Activated naive CD4-positive, alpha-beta T cell treated with anti-CD3 and anti-CD28 coated beads, Interleukin-2, amount 50 U/mL, for 24 hours (primary cell): ENCODE measurements around the gene IL1R1.
A peak's percentile ranks its signal among the peaks of the same experiment; 100 is the strongest.

ENCODE experiments used
- H3K27ac Mint-ChIP-seq: one replicate; pipeline ENCODE4 v1.8.0; 2021; ENCODE audit warnings: mild to moderate bottlenecking, mixed read lengths
- H3K27me3 Mint-ChIP-seq: one replicate; pipeline ENCODE4 v1.8.0; 2021; ENCODE audit warnings: mixed read lengths
- H3K36me3 Mint-ChIP-seq: one replicate; pipeline ENCODE4 v1.8.0; 2021; ENCODE audit warnings: mixed read lengths
- H3K4me1 Mint-ChIP-seq: one replicate; pipeline ENCODE4 v1.8.0; 2021; ENCODE audit warnings: mixed read lengths
- H3K4me3 Mint-ChIP-seq: one replicate; pipeline ENCODE4 v1.8.0; 2021; ENCODE audit warnings: mild to moderate bottlenecking, mixed read lengths
- H3K9me3 Mint-ChIP-seq: one replicate; pipeline ENCODE4 v1.8.0; 2021; ENCODE audit warnings: mixed read lengths

The IL1R1 gene

GRCh38 chr2:102168026-102168771 lies 25.7 kb downstream of the IL1R1 start:
- Mint-ChIP-seq H3K27ac (no peak overlapping the region), H3K9me3 (no peaks in the 10 kb centered on the region), H3K4me3 (no peak overlapping the region), H3K4me1 (peaks cover 15% of the 10 kb centered on the region), H3K27me3 (no peaks in the 10 kb centered on the region), H3K36me3 (no peaks in the 10 kb centered on the region)

GRCh38 chr2:102171946-102172345 lies 29.4 kb downstream of the IL1R1 start:
- no peaks in the 10 kb centered on the region for H3K9me3 Mint-ChIP-seq
- H3K4me1 Mint-ChIP-seq = peaks cover 9% of the 10 kb centered on the region
- no peak overlapping the region for H3K4me3 Mint-ChIP-seq
- H3K27me3 Mint-ChIP-seq = no peaks in the 10 kb centered on the region
- H3K36me3 Mint-ChIP-seq = no peaks in the 10 kb centered on the region
- no peak overlapping the region for H3K27ac Mint-ChIP-seq

GRCh38 chr2:102172745-102173144 lies 30.2 kb downstream of the IL1R1 start:
- H3K9me3 Mint-ChIP-seq = no peaks in the 10 kb centered on the region
- H3K27ac Mint-ChIP-seq = peak overlapping the region; percentile 31
- no peaks in the 10 kb centered on the region for H3K27me3 Mint-ChIP-seq
- H3K4me3 Mint-ChIP-seq = no peak overlapping the region
- H3K4me1 Mint-ChIP-seq = peaks cover 9% of the 10 kb centered on the region
- no peaks in the 10 kb centered on the region for H3K36me3 Mint-ChIP-seq

GRCh38 chr2:102176172-102176571 lies 33.6 kb downstream of the IL1R1 start:
- H3K36me3 Mint-ChIP-seq = no peaks in the 10 kb centered on the region
- H3K4me1 Mint-ChIP-seq = peaks cover 9% of the 10 kb centered on the region
- H3K4me3 Mint-ChIP-seq = no peak overlapping the region

GRCh38 chr2:102177814-102178478 lies 35.4 kb downstream of the IL1R1 start:
- H3K27ac Mint-ChIP-seq = no peak overlapping the region
- H3K9me3 Mint-ChIP-seq = no peaks in the 10 kb centered on the region
- peaks cover 2% of the 10 kb centered on the region for H3K27me3 Mint-ChIP-seq
- no peak overlapping the region for H3K4me3 Mint-ChIP-seq
- H3K36me3 Mint-ChIP-seq = no peaks in the 10 kb centered on the region
- peaks cover 1% of the 10 kb centered on the region for H3K4me1 Mint-ChIP-seq

More at GRCh38 chr2:102176172-102176571, 33.6 kb downstream of the IL1R1 start:
- H3K27ac Mint-ChIP-seq = no peak overlapping the region
- H3K27me3 Mint-ChIP-seq = no peaks in the 10 kb centered on the region
- H3K9me3 Mint-ChIP-seq = no peaks in the 10 kb centered on the region

- H3K9me3 Mint-ChIP-seq = no peaks in the 10 kb centered on the region
- H3K27ac Mint-ChIP-seq = no peak overlapping the region
- H3K36me3 Mint-ChIP-seq = no peaks in the 10 kb centered on the region
- no peaks in the 10 kb centered on the region for H3K4me1 Mint-ChIP-seq
- H3K27me3 Mint-ChIP-seq = peaks cover 2% of the 10 kb centered on the region
- H3K4me3 Mint-ChIP-seq = no peak overlapping the region
Observed at GRCh38 chr2:102179061-102179460, 36.5 kb downstream of the IL1R1 start.

GRCh38 chr2:102179788-102180686 lies 37.5 kb downstream of the IL1R1 start:
- Mint-ChIP-seq H3K4me1 (peaks cover under 1% of the 10 kb centered on the region), H3K36me3 (no peaks in the 10 kb centered on the region), H3K4me3 (no peak overlapping the region), H3K27me3 (peaks cover 2% of the 10 kb centered on the region), H3K9me3 (no peaks in the 10 kb centered on the region), H3K27ac (no peak overlapping the region)

- no peaks in the 10 kb centered on the region for H3K36me3 Mint-ChIP-seq
- peaks cover 6% of the 10 kb centered on the region for H3K4me1 Mint-ChIP-seq
- H3K27me3 Mint-ChIP-seq = peaks cover 2% of the 10 kb centered on the region
- H3K9me3 Mint-ChIP-seq = no peaks in the 10 kb centered on the region
- no peak overlapping the region for H3K4me3 Mint-ChIP-seq
- H3K27ac Mint-ChIP-seq = no peak overlapping the region
Observed at GRCh38 chr2:102180687-102180999, 38.1 kb downstream of the IL1R1 start.

- Mint-ChIP-seq H3K27me3 (peaks cover 2% of the 10 kb centered on the region), H3K36me3 (no peaks in the 10 kb centered on the region), H3K4me3 (no peak overlapping the region), H3K4me1 (peaks cover 11% of the 10 kb centered on the region), H3K9me3 (no peaks in the 10 kb centered on the region), H3K27ac (no peak overlapping the region)
Observed at GRCh38 chr2:102181376-102181775, 38.8 kb downstream of the IL1R1 start.

GRCh38 chr2:102181919-102182635 lies 39.5 kb downstream of the IL1R1 start:
- Mint-ChIP-seq H3K27me3 (peaks cover 2% of the 10 kb centered on the region), H3K9me3 (no peaks in the 10 kb centered on the region), H3K36me3 (no peaks in the 10 kb centered on the region), H3K27ac (no peak overlapping the region), H3K4me1 (peaks cover 16% of the 10 kb centered on the region), H3K4me3 (no peak overlapping the region)

- Mint-ChIP-seq H3K27ac (no peak overlapping the region), H3K27me3 (peaks cover 4% of the 10 kb centered on the region), H3K4me3 (no peak overlapping the region), H3K9me3 (no peaks in the 10 kb centered on the region), H3K36me3 (no peaks in the 10 kb centered on the region), H3K4me1 (peaks cover 23% of the 10 kb centered on the region)
Observed at GRCh38 chr2:102184018-102184417, 41.5 kb downstream of the IL1R1 start.

GRCh38 chr2:102184568-102184967 lies 42.0 kb downstream of the IL1R1 start:
- H3K27ac Mint-ChIP-seq = no peak overlapping the region
- H3K9me3 Mint-ChIP-seq = no peaks in the 10 kb centered on the region
- H3K4me3 Mint-ChIP-seq = no peak overlapping the region
- no peaks in the 10 kb centered on the region for H3K36me3 Mint-ChIP-seq
- H3K4me1 Mint-ChIP-seq = peaks cover 23% of the 10 kb centered on the region
- H3K27me3 Mint-ChIP-seq = peaks cover 4% of the 10 kb centered on the region

GRCh38 chr2:102185347-102185746 lies 42.8 kb downstream of the IL1R1 start:
- no peaks in the 10 kb centered on the region for H3K36me3 Mint-ChIP-seq
- peaks cover 4% of the 10 kb centered on the region for H3K27me3 Mint-ChIP-seq
- no peaks in the 10 kb centered on the region for H3K9me3 Mint-ChIP-seq
- peaks cover 23% of the 10 kb centered on the region for H3K4me1 Mint-ChIP-seq
- no peak overlapping the region for H3K4me3 Mint-ChIP-seq
- H3K27ac Mint-ChIP-seq = no peak overlapping the region

GRCh38 chr2:102186791-102187495 lies 44.4 kb downstream of the IL1R1 start, which contains the start of gene IL1RL2:
IL1RL2 (plus strand) TSS chr2:102187023; CDS start chr2:102187868, 845 bp downstream.
- peaks cover 23% of the 10 kb centered on the region for H3K4me1 Mint-ChIP-seq
- peak within 1 kb of the TSS; percentile 96 for H3K27ac Mint-ChIP-seq
- H3K4me3 Mint-ChIP-seq = peak within 1 kb of the TSS; percentile 85

More at GRCh38 chr2:102186791-102187495, 44.4 kb downstream of the IL1R1 start, which contains the start of gene IL1RL2:
- no peaks in the 10 kb centered on the region for H3K9me3 Mint-ChIP-seq
- H3K36me3 Mint-ChIP-seq = no peaks in the 10 kb centered on the region
- H3K27me3 Mint-ChIP-seq = peaks cover 4% of the 10 kb centered on the region
